NT2/D1 (cell line): ENCODE measurements around the gene KRTAP4-3.

Experiments
- YY1 ChIP-seq: IDR thresholded peaks from 2 replicates; pipeline ENCODE4 v1.6.1; 2011; ENCODE audit not compliant: insufficient read length, insufficient read depth
- ZNF274 ChIP-seq: IDR thresholded peaks from 2 replicates; pipeline ENCODE4 v1.6.1; 2011; ENCODE audit warnings: mild to moderate bottlenecking, low read depth, low read length

DNA sequence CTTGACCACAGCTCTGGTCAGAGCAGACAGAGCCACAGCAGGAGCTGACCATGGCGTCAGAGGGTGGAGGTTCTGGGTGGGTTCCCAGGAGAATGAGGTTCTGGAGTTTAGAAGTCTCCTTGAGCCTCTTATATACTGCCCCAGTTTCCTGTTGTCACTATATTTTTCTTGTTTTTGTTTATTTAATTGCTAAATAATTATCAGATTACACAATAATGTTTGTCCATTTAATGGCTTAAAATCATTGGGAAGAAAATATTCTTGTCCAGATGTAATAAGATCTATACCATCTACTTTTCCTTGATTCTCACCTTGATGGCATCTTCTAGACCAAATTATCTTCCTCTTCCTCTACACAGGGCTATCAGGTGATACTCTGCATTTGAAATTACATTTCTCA, at the start of gene KRTAP4-3:
- TF ChIP-seq ZNF274 (no peak), YY1 (no peak)
